Measurements from ENCODE around the gene BLOC1S2.
"Not testable (repeated sequence)": the region's sequence is repeated elsewhere in the genome, so short reads cannot be mapped to it uniquely, and the experiment has no call there.

Gene BLOC1S2

DNA sequence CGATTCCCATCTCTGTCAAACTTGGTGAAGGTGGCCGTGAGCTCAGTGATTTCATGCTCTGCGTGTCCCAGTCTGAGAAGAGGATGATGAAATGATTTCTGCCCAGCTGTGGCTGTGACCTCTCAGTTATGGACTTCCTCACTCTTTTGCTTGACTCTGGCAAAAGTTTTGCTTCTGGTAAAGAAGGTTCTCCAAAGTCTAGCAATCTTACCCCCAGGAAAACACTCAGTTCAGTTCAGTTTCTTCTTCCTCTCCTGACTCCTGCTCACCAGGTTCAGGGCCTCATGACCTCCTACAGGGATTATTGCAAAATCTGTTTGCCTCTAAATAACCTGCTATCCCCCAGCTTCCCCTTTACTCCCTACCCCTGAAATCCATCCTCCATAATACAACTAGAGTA, 4.9 kb upstream of the BLOC1S2 start:
- no peak for DNase-seq (ENCODE audit: low read depth)

DNA sequence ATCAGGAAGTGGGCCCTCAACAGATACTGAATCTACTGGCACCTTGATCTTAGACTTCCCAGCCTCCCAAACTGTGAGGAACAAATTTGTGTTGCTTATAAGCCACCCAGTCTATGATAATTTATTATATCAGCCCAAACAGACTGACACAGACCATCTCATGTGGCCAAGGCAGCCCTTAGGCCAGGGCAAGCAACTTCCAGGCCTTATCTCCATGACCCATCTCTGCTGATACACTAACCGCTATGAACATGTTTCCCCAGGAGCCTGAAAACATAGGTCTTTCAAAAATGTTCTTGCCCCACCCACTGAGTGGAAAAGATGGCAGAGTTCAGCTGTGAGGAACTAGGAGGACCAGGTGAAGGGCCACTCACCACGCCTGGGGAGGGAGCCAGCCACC, 3.2 kb upstream of the BLOC1S2 start:
- no peak for DNase-seq (ENCODE audit: low read depth)

DNA sequence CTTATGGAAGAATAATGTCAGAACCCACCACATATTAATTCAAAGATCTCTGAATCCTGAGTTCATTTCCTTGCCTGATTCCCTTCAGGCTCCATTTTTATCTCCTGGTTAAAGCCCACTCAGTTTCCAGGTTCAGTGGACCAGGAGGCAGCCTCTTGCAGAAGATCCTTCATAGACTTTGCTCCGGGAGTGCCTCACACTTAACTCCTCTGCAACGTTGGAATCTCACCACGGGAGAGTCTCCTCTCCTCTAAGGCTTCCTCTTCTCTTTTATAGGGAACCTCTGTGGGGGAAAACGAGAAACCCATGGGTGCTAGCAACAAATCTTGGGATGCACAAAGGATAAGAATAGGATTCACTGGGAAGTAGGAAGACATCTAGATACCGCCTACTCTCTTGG, 1.7 kb upstream of the BLOC1S2 start:
- no peak for DNase-seq (ENCODE audit: low read depth)

DNA sequence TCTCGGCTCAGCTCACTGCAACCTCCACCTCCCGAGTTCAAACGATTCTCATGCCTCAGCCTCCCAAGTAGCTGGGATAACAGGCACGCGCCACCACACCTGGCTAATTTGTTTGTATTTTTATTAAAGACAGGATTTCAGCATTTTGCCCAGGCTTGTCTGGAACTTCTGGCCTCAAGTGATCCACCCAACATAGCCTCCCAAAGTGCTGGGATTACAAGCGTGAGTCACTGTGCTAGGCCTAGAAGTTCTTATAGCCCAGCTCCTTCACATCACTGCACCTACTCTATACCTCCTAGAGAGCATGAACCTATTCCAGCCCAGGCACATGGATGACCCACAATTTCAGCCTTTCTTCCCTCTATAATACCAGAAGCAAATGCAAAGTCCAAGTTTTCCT, 1.3 kb upstream of the BLOC1S2 start:
- DNase-seq (ENCODE audit: low read depth), result no peak

DNA sequence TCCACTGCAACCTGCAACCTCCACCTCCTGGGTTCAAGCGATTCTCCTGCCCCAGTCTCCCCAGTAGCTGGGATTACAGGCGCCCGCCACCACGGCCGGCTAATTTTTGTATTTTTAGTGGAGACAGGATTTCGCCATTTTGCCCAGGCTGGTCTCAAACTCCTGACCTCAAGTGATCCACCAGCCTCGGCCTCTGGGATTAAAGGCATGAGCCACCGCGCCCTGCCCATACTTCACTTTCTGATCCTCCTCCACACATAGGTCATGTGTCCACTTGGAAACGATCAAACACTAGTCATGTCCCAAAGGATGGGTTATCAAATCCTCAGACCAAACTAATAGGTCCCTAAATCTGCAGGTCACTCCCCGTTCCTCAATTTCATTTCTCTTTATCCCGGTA, 1.2 kb downstream of the BLOC1S2 start:
- not testable (repeated sequence) for DNase-seq (ENCODE audit: low read depth)

DNA sequence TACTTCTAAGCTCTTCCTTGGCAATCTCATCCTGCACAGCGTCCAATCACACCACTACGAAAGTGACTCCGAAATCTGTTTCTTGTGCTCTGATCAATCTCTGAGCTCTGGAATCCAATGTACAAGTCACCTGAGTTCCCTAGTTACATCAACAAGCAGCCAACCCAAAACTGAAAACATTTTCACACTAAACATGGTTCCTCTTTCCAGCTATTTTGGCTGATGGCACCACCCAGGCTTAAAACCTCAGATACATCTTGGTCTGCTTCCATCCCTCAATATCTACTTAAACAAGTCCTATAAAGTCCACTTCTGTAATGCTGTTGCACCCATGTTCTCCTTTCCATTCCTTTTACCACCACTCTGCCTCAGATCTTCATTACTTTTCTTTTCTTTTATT, 3.6 kb downstream of the BLOC1S2 start:
- no peak for DNase-seq (ENCODE audit: low read depth)

DNA sequence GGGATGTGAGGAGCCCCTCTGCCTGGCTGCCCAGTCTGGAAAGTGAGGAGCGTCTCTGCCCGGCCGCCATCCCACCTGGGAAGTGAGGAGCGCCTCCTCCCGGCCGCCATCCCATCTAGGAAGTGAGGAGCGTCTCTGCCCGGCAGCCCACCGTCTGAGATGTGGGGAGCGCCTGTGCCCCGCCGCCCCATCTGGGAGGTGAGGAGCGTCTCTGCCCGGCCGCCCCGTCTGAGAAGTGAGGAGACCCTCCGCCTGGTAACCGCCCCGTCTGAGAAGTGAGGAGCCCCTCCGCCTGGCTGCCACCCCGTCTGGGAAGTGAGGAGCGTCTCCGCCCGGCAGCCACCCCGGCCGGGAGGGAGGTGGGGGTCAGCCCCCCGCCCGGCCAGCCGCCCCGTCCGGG, 9.5 kb downstream of the BLOC1S2 start:
- not testable (repeated sequence) for DNase-seq (ENCODE audit: low read depth)

DNA sequence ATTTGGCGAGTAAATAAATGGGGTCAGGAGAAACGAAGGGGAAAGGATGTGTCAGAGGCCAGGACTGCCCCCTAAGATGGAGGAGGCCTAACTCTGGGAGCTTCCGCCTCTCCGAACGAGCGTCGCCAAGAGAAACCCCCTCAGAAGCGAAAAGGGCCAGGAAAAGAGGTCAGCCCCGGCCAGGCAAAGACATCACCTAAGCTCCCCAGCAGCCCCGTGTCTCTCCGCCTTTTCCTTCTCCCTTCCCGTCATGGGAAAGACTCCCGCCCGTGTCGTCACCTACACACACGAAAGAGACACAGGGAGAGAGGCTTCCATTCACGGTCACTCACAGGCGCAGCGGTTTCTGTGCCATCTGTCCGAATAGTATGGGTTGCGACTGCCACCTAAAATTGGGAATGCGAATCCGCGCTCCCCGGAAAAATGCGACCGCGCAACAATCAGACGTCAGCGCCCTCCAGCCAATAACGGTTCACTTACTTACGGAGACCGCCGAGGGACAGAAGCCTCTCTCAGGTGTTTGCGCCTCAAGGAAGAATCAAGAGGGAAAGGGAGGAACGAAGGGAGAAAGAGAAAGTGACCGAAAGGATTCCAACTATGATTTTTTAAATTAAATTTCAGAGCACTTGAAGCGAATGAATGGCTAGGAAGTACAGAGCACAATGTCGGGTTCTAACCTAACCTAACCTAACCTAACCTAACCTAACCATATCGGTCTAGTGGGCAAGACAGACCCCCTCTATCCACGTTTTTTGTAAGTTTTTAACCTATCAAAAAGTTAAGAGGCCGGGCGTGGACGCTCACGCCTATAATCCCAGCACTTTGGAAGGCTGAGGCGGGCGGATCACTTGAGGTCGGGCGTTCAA, 19.0 kb downstream of the BLOC1S2 start, which contains the start of gene CWF19L1:
Gene CWF19L1 (minus strand): TSS at position 400 of the 866 bp plus-strand sequence. CDS start 45 bp downstream, at position 355.
- DNase-seq (ENCODE audit: low read depth), result peak; percentile 60

DNA sequence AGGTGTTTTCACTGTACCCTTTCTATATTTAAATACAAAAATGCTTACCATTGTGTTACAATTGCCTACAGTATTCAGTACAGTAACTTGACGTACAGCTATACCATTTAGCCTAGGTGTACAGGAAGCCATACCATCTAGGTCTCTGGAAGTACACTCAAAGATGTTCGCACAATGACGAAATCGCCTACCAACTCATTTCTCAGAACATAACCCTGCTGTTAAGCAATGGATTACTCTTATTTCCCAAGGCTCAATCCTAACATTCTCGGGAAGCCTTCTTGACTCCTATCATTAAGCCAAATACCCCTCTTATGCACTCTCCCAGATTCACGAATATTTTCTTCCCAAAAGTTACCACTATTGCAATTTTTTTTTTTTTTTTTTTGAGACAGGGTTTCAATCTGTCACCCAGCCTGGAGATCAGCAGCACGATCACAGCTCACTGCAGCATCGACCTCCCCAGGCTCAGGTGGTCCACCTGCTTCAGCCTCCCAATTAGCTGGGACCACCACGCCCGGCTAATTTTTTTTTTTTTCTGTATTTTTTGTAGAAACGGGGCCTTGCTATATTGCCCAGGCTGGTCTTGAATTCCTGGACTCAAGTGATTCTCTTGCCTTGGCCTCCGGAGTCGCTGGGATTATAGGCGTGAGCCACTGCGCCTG, 20.5 kb downstream of the BLOC1S2 start:
- DNase-seq (ENCODE audit: low read depth), result no peak

DNA sequence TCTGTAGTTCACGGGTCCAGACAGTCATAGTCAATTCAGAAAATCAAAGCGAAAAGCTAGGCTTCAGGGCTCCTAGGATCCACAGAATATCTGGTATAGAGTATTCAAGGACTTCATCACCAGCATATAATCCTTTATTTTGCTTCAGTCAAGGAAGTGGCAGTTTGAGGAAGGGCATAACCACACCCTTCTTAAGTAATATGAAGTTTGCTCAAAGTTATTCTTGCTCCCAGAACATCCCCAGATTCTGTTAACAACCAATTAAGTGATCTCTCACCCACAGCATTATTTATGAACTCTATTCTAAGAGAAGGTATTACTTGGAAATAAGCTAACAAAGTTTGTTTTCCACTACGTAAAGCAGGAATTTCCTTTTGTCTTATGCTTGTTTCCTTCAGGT, 32.3 kb downstream of the BLOC1S2 start:
- no peak for DNase-seq (ENCODE audit: low read depth)

DNA sequence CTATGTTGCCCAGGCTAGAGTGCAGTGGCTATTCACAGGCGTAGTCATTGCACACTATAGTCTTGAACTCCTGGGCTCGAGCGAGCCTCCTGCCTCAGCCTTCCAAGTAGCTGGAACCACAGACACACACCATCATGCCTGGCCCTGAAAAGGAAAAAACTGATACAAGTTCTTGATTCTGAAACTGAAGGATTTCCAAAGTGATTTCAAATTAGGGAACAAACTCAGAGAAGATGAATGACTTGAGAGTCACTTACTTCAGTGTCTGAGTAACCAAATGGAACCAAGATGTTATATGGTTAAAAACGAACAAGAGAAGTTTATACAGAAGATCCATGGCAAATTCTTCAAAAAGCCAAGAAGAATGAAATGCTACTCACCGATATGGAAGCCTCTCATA, 33.4 kb downstream of the BLOC1S2 start:
- no peak for DNase-seq (ENCODE audit: low read depth)

DNA sequence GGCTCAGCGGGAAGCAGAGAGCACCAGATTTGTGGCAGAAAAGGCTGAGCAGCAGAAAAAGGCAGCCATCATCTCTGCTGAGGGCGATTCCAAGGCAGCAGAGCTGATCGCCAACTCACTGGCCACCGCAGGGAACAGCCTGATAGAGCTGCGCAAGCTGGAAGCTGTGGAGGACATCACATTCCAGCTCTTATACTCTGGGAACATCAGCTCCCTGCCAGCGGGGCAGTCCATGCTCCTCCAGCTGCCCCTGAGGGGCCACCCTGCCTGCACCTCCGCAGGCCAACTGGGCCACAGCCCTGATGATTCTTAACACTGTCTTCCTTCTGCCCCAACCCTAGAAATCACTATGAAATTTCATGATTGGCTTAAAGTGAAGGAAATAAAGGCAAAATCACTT, 37.7 kb downstream of the BLOC1S2 start:
- DNase-seq (ENCODE audit: low read depth), result no peak

DNA sequence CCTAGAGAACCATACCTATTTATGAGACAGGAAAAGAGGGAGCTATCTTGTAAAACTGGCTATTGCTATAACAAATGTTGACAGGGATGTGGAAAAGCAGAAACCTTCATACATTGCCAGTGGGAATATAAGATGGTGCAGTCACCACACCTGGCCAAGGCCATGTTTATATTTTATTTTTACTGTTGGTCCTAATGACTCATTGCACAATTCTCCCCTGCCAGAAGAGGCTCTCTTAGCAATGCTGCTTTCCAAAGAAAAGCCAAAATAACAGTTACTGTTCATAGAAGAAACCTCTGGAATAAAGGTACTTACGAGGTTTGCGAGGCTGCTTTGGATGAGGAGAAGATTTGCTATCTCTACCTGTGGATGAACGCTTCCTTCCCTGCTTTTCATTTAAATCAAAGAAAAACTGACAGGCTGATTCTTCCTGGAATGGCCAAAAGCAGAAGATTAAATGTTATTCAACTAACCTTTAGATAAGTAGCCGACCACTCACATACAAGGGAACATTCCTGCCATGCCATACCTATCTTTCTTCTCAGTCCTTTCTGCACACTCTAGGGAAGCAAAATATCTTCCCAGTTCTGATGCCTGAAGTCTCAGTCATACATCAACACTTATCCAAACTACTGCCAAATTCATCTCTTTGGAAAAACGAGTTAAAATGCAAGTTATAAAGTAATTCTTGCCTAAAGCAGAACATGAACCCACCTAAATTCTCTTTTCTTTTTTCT, 40.8 kb downstream of the BLOC1S2 start:
- DNase-seq (ENCODE audit: low read depth), result no peak

DNA sequence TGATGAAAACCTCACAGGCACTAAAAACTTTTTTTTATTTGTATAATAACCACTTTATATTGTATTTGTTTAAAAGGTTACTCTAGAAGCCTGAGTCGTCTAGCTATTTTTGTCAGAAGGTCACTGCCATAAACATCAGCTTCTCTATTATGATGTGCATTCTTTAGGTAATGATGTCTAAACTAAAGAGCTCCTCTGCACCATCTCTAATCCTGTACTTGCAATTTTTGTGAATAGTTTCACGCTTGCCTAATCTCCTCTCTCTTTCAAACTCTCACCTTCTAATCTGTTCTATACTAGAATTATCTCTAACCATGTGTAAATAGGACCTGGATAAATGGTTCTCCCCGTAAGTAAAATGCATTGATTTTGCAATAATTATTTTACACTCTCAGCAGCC, 46.6 kb downstream of the BLOC1S2 start:
- DNase-seq (ENCODE audit: low read depth), result no peak

DNA sequence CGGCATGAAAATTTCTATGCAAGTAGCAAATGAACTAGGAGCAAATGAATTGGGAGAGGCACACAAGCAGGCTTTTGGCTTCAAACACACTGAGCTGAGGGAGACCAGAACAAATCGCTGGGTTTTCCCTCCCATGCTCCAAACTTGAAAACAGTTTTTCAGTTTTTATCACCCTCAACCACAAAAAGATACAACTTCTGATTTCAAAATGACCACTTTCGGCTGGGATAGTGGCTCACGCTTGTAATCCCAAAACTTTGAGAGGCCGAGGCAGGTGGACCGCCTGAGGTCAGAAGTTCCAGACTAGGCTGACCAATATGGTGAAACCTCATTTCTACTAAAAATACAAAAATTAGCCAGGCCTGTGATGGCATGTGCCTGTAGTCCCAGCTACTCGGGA, 48.1 kb downstream of the BLOC1S2 start:
- DNase-seq (ENCODE audit: low read depth), result no peak

DNA sequence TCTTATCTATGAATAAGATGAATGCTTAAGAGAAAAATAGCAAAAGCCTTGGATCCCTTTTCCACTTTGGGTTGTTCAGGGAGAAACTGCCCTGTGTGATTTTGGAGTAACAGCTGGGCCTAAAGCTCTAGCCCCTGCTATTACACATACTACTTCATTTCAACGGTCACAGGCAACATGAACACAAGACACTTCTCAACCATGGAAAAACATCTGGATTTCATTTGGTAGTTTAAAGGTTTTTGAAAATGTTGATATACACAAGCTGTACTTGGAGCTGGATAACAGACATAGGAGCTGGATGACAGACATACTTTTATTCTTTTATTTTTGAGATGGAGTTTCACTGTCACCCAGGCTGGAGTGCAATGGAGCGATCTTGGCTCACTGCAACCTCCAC, 54.4 kb downstream of the BLOC1S2 start:
- no peak for DNase-seq (ENCODE audit: low read depth)

DNA sequence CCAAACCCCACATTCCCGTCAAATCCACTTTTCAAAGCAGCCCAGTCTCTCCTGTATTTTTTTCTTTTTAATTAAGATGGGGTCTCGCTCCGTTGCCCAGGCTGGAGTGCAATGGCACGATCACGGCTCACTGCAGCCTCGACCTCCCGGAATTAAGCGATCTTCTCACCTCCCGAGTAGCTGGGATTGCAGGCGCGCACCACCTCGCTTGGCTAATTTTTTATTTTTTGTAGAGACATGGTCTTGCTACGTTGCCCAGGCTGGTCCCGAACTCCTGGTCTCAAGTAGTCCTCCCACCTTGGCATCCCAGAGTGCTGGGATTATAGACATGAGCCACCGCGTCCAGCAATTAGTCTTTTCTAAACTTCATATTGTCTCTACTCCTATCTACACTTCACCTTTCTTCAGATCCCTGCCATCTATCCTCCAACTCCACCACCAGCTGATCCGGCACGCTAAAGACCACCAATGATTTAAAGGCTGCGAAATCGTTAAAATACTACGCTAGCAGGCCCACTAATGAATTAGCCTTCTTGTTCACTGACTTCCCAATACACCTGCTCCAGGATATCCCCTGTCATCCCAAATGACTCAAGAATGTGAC, 56.6 kb downstream of the BLOC1S2 start:
- DNase-seq (ENCODE audit: low read depth), result no peak

DNA sequence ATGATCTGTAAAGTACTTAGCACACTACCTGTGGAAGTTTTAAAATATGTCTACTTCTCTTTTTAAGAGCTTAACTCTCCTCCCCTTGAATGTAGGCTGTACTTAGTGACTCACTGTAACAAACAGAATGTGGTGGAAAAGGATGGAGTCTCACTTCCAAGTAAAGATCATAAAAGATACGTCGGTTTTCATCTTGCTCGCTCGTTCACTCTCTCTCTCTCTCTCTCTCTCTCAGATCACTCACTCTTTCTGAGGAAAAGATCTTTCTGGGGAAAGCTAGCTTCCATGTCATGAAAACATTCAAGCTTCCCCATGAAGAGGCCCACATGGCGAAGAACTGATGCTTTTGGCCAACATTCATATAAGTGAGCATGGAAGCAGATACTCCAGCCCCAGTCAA, 62.6 kb downstream of the BLOC1S2 start:
- DNase-seq (ENCODE audit: low read depth), result no peak
